AG10803 (cell line): ENCODE measurements around the gene RALA.
A peak's percentile ranks its signal among the peaks of the same experiment; 100 is the strongest.

Experiments used
- DNase-seq: peaks from one replicate; pipeline ENCODE4 v3.0.0; 2010; ENCODE audit warnings: low read depth
- H3K4me3 ChIP-seq: 2 replicates; pipeline ENCODE4 v1.5.1; 2011; ENCODE audit warnings: mild to moderate bottlenecking, low read length, control low read depth
- CTCF ChIP-seq: conservative IDR thresholded peaks from 2 replicates; pipeline ENCODE4 v1.5.1; 2011; ENCODE audit warnings: mild to moderate bottlenecking, low read length, control low read depth, inconsistent platforms

The RALA gene

GRCh38 chr7:39623047-39623731, at the start of gene RALA:
Gene RALA (plus strand): TSS chr7:39623572. CDS start chr7:39686668, 63,096 bp downstream.
- DNase-seq, result peak; percentile 96
- no peak for TF ChIP-seq CTCF
- H3K4me3 ChIP-seq, result peak within 1 kb of the TSS; percentile 80

- DNase-seq, result no peak
- TF ChIP-seq CTCF, result no peak
- H3K4me3 ChIP-seq, result no peak overlapping the region
Measured at GRCh38 chr7:39574673-39575349, 48.6 kb upstream of the RALA start.

GRCh38 chr7:39577229-39577874, 46.0 kb upstream of the RALA start:
- no peak for TF ChIP-seq CTCF
- no peak overlapping the region for H3K4me3 ChIP-seq
- no peak for DNase-seq

- no peak overlapping the region for H3K4me3 ChIP-seq
- peak; percentile 95 for DNase-seq
- TF ChIP-seq CTCF, result peak; percentile 92
Measured at GRCh38 chr7:39580149-39580874, 43.1 kb upstream of the RALA start.

- no peak for DNase-seq
Measured at GRCh38 chr7:39582536-39582935, 40.8 kb upstream of the RALA start.

GRCh38 chr7:39583539-39583938, 39.8 kb upstream of the RALA start:
- no peak overlapping the region for H3K4me3 ChIP-seq
- DNase-seq, result no peak
- no peak for TF ChIP-seq CTCF

More at GRCh38 chr7:39582536-39582935, 40.8 kb upstream of the RALA start:
- no peak for TF ChIP-seq CTCF
- no peak overlapping the region for H3K4me3 ChIP-seq
